ENCODE measurements around the gene ATP8B3. TPM values are rescaled to one million over a fixed set of nuclear protein-coding genes. Genes with fewer than 3 reads are reported as not detected.

Gene ATP8B3
- total and polyA plus RNA-seq, 9 of the 15 experiments (the other 6 are each of a cell fraction or from before 2014, with no cell fraction given), result 1.2 to 12.3 (median 3.8) TPM

- TF ChIP-seq WHSC1 (IDR thresholded peaks at IDR 0.05; ENCODE audit: low read length), result no peak
- TF ChIP-seq MLX (CRISPR knock-in tag; conservative IDR thresholded peaks at IDR 0.05), result no peak
- no peak for TF ChIP-seq ZFP1 (CRISPR knock-in tag; IDR thresholded peaks at IDR 0.05)
- TF ChIP-seq MIER1 (IDR thresholded peaks at IDR 0.05; ENCODE audit: low read depth), result 0 out of 2 replicates have a peak, but pooled peaks have one; percentile 43
- no peak for TF ChIP-seq RBM14 (IDR thresholded peaks at IDR 0.05; ENCODE audit: borderline replicate concordance, insufficient read depth, low read depth, low read length)
- TF ChIP-seq MYBL2 (IDR thresholded peaks at IDR 0.05; ENCODE audit: low read depth), result no peak
- no peak for TF ChIP-seq MYBL2 (CRISPR knock-in tag; IDR thresholded peaks at IDR 0.05; ENCODE audit: borderline replicate concordance)
- no peak for TF ChIP-seq E2F5 (CRISPR knock-in tag; IDR thresholded peaks at IDR 0.05)
- TF ChIP-seq SMAD3 (CRISPR knock-in tag; conservative IDR thresholded peaks at IDR 0.05), result no peak
- TF ChIP-seq ZFP30 (CRISPR knock-in tag; IDR thresholded peaks at IDR 0.05; ENCODE audit: borderline replicate concordance), result no peak
- no peak for TF ChIP-seq ZNF280B (CRISPR knock-in tag; IDR thresholded peaks at IDR 0.05)
- TF ChIP-seq ZNF395 (CRISPR knock-in tag; IDR thresholded peaks at IDR 0.05), result peak; percentile 64; the same call in 1 of the 2 replicates
- TF ChIP-seq ZNF224 (CRISPR knock-in tag; IDR thresholded peaks at IDR 0.05), result no peak
- TF ChIP-seq ZNF263 (CRISPR knock-in tag; IDR thresholded peaks at IDR 0.05; ENCODE audit: borderline replicate concordance), result no peak
- no peak for TF ChIP-seq ZNF124 (CRISPR knock-in tag; IDR thresholded peaks at IDR 0.05)
- TF ChIP-seq ETV1 (tag; conservative IDR thresholded peaks at IDR 0.05; ENCODE audit: low read depth), result no peak
- no peak for TF ChIP-seq ZNF133 (CRISPR knock-in tag; IDR thresholded peaks at IDR 0.05)
- peak; percentile 21; the same call in 1 of the 2 replicates for TF ChIP-seq RBFOX2 (IDR thresholded peaks at IDR 0.05; ENCODE audit: low read depth, low read length)
- peak; percentile 42; the same call in 1 of the 2 replicates for TF ChIP-seq CREB1 (IDR thresholded peaks at IDR 0.05)
- TF ChIP-seq CREB1 (CRISPR knock-in tag; IDR thresholded peaks at IDR 0.05), result no peak
- TF ChIP-seq COPS2 (conservative IDR thresholded peaks at IDR 0.05), result no peak
- no peak for TF ChIP-seq SRSF9 (IDR thresholded peaks at IDR 0.05; ENCODE audit: borderline replicate concordance, low read depth, low read length)
- TF ChIP-seq RFX7 (CRISPR knock-in tag; IDR thresholded peaks at IDR 0.05), result no peak
- no peak for TF ChIP-seq NFATC3 (IDR thresholded peaks at IDR 0.05)
- no peak for TF ChIP-seq SP2 (IDR thresholded peaks at IDR 0.05; ENCODE audit: extremely low read depth, low read depth, low read length, poor library complexity, severe bottlenecking)
- TF ChIP-seq ARID2 (IDR thresholded peaks at IDR 0.05), result no peak
These were observed 24.6 kb upstream of the ATP8B3 start (continued) for GRCh38 chr19:1836458-1837221.
